Measurements from ENCODE around the gene NID1.
"Not testable (repeated sequence)": the region's sequence is repeated elsewhere in the genome, so short reads cannot be mapped to it uniquely, and the experiment has no call there.

The NID1 gene

DNA sequence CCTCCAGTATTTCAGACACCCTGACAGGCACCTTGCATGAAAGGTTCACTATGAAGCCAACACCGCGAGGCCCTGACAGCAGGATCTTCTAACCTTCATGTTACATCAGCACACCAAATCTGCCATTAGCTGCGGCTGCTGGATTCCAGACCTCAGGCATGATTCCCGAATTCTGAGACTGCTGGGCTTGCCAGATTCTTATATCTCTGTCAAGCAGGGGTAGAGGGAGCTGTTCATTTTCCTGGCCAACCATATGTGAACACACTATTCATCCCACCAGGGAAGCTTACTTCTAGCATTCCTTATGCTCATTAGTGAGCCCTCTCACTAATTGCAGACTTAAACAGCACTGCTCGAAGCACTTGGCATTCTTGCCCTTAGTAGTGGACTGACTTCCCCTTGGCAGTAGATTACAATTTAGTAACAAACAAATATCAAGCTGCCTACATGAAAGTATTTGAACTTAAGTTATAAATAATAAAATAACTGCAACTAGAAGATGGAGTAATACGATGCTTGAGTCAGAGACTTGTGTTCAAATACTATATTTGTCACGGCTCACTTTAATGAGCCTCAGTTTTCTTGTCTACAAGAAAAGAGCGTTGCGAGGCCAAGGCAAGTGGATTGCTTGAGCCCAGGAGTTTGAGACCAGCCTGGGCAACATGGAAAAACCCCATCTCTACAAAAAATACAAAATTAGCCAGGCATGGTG, 43.3 kb downstream of the NID1 start:
- DNase-seq: no peak

DNA sequence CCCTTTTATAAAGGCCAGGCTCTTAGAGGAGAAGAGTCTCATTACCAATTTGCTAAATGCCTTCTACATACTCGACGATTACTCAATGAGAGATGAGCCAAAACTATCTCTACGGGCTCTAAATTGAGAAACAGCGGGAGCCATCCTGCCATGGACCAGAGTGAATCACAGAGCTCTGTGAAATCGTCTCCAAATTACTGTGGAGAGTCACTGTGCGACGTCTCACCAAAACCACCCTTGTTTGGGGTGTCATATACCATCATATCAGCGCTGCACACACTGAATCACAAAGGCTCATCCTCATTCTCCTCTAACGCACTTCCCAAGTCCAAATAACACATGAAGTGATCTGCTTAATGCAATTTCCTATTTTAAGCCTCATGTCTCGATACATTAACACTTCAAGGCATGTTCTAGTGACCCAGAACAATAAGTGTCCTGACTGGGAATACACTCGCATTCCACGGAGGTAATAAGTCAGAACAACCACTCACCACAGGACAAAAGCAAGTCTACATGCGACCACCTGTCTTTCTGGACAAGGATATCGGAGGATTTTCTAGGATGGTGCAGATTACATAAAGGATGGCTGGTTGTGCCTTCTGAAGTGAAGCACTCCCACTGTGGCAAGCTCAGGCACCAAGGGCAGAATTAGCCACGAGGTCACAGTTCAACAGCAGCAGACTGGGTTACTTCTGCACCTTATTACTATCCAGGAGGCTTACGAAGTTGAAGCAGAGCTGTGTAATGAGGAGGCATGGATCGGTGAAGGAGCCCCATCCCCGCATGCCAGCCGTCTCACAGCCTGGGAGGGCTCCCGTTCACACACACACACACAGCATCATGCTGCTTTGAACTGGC, 44.3 kb downstream of the NID1 start:
- no peak for DNase-seq

DNA sequence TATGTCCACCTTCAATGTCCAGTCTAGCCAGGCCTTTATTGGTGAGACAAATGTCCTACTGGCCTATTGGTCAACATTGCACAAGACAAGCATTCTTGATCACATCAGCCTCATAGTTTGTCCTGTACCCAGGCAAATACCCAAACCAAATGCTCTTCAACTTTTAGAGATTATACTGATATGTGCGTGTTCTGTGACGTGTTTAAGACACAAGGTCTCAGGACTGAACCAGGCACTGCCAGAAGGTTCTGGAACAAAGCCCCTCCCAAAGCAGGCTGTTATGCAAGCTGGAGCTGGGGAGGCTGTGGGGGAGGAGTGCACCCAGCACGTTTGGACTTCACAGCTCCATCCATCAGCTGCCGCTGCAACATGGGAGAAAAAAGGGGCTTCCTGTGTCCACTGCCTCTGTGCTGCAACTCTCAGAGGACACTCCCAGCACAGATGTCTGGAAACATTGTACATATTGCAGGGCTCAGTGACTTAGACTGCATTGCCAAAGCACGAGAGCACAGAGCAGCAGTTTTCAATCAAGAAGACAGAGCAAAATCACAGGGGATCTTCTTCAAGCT, 45.9 kb downstream of the NID1 start:
- DNase-seq: no peak

DNA sequence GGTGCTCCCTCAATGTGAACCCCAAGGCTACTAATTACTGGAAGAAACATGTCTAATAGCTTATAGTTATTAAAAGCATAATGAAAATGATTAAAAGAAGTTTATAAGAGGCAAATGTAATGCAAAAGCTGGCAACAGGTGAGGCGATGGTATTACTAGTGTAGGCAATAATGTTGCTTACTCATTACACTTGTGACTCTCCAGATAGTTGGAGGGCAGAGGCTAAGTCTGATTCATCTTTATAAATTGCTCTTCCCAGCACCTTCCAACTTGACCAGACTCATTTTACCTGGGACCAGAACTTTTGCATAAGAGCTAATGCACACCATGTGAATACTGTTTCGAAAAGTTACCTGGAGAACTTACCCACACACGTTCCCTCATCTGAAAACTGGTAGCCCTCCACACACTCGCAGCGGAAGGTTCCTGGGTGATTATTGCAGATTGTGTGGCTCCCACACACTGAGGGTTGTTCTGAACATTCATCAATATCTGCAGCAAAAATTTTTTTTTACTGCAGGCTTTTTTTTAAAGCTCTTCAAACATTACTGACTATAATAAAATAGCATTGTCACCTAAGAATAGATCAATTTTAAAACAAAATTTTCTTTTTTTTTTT, 48.0 kb downstream of the NID1 start:
- no peak for DNase-seq

DNA sequence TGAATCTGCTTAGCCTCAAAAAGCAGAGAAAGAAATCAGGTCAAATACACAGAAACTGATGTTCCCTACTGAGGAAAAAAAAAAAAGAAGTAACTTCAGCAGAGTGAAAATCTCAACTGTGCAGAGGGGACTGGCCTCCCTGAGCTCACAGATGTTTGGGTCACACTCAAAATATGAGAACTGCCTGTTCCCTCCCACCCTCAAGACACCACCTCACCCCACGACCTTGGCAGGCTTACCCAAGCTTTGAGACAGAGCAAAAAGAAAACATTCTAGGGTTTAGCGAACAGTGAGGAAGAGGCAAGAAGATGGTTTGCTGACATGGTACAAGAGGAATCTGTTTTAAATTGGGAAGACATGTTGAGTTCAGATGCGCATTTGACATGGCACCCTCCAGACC, 48.8 kb downstream of the NID1 start:
- DNase-seq: no peak

DNA sequence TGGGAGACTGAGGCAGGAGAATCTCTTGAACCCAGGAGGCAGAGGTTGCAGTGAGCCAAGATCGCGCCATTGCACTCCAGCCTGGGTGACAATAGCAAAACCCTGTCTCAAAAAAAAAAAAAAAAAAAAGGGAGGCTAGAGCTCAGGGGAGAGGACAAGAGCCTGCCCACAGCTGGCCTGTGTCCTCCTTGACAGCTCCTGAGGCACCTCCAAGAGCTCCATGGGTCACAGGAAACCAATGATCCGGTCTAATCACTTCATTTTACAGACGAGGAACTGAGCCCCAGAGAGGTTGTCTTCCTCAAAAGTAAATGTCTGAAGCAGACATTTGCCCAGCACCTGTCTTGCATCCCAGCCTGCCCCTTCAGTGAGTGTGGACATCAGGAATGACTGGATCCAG, 49.4 kb downstream of the NID1 start:
- no peak for DNase-seq

DNA sequence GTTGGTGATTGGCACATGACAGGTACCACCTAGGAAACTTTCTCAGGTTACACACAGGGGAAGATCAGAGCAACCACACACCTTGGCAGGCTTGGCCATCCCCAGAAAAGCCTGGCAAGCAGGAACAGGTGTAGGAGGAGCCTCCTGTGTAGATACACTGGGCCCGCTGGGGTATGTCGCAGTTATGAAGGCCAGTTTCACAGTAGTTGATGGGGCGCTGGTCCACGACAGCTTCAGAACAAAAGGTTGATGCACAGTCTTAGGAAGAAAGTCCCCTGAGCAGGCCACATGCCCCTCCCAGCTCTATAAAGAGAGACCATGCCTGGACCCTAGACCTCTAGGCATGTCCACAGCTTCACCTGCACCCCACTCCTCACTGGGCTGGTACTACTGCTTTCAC, 51.6 kb downstream of the NID1 start:
- no peak for DNase-seq

DNA sequence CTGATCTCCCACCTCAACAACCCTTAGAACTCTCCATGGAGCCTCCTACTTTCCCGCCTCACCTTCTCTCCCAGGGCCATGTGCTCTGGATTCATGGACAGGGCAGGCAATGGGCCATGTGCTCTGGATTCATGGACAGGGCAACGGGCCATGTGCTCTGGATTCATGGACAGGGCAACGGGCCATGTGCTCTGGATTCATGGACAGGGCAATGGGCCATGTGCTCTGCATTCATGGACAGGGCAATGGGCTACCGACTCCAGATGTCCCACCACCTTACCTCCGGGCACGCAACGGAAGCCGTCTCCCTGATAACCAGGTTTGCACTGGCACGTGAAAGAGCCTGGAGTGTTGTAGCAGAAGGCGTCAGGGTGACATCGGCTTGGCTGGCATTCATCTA, 53.2 kb downstream of the NID1 start:
- DNase-seq: no peak

DNA sequence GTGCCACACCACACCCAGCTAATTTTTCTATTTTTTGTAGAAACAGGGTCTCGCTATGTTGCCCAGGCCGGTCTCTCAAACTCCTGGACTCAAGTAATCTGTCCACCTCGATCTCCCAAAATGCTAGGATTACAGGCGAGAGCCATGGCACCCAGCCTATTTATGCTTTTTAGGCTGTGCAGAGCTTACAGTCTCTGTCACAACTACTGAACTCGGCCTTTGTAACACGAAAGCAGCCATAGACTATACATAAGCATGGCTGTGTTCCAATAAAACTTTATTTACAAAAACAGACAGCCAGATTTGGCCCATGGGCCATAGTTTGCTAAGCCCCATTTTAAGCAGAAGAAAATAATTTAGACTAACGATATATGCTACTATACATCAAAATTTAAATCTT, 54.4 kb downstream of the NID1 start:
- no peak for DNase-seq

DNA sequence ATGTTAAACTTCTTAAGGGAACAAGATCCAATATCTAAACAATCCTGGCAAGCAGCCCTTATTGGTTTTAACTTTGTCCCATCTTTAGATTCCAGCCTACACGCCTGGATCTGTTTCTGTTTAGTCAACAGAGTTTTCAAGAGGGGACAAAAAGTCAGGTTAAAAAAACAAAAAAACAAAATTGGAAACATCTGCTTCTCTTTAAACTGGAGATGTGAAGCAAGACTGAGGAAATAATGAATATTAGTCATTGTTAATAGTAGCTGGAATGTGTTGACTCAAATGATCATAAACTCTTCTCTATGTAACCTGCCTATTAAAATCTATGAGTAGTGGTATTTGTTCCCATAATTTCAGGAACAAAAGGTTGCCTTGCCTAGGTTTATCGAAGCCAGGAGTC, 55.0 kb downstream of the NID1 start:
- no peak for DNase-seq

DNA sequence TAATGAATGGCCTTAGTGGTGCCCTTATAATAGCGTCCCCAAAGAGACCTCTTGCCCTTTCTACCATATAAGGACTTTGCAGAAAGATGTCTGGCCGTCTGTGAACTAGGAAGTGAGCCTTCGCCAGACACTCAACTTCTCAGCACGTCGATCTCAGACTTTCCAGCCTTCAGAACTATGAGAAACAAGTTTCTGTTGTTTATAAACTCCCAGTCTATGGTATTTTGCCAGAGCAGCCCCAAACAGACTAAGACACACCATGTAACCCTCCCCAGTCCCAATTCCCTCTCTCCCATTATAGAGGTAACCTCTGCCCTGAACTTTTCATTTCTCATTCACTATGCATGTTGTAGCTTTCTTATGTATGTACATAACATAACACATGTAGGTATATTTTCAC, 55.7 kb downstream of the NID1 start:
- DNase-seq: no peak

DNA sequence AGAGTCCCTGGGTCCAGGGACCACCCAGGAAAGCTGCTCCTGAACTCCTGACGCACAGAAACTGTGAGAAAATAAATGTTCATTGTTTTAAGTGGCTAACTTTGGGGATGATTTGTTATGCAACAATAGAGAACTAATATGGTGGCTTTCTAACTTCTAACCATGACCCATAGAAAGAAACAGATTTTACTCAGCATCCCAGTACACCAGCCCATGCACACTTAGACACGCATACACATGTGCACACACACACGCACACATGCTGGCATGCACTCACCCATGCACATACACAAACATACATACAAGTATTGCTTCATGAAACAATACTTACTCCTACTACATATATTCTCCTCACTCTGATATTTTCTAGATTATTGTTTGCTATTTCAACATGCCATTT, 57.1 kb downstream of the NID1 start:
- DNase-seq: no peak

DNA sequence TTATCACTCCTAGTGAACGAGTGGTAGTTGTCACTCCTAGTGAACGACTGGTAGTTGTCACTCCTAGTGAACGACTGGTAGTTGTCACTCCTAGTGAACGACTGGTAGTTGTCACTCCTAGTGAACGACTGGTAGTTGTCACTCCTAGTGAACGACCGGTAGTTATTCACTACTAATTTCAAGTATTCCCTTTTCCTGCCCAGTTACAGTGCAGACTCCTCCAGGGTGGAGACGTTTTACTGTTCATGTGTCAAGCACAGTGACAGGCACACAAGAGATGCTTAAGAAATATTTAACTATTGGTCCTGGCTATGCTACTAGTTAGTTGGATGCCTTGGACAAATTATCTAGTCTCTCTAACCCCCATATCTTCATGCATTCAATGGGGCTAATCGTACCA, 61.8 kb downstream of the NID1 start:
- not testable (repeated sequence) for DNase-seq

DNA sequence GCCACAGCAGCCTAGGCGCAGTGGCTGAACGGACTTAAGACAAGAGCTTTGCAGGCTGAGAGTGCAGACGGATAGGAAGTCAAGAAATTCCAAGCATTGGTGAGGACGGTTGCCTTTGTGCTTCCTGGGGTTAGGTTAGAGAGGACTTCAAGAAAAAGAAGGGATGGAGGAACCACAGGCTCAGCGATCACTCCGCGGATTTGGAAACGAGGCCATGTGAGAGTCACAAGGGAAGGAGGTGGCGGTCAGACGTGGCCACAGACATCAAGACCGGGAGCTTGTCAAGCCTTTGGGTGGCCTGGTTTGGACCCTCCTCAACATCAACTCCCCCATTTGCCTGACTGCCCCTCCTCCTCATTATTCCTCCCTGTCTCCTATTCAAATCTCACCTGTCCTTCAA, 62.3 kb downstream of the NID1 start:
- no peak for DNase-seq

DNA sequence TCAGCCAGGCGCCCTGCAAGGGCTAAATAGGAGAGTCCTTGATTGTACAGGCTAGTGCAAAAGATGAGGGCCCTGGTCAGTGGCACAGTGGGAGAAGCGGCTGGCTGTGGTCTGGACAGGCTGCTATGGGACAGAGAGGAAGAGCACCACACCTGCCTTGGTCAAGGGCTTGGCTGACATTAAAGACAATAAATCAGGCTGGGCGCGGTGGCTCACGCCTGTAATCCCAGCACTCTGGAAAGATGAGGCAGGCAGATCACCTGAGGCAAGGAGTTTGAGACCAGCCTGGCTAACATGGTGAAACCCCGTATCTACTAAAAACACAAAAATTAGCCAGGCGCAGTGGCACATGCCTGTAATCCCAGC, 62.9 kb downstream of the NID1 start:
- no peak for DNase-seq

DNA sequence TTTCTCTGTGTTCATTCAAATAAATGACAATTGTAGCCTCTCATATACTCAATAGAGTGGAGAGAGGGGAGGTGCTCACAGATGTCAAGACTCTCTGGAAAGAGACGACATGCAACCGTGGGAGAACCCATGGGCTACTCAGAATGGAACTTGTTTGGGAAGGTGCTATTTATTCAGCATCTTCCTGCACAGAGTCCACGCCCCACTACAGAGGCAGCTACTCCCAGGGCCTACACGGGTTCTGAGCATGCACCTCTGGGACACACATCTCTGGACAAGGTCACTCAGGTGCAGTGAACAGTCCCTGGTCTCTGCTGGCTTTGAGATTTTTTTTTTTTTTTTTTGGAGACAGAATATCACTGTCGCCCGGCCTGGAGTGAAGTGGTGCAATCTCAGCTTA, 64.1 kb downstream of the NID1 start:
- no peak for DNase-seq

DNA sequence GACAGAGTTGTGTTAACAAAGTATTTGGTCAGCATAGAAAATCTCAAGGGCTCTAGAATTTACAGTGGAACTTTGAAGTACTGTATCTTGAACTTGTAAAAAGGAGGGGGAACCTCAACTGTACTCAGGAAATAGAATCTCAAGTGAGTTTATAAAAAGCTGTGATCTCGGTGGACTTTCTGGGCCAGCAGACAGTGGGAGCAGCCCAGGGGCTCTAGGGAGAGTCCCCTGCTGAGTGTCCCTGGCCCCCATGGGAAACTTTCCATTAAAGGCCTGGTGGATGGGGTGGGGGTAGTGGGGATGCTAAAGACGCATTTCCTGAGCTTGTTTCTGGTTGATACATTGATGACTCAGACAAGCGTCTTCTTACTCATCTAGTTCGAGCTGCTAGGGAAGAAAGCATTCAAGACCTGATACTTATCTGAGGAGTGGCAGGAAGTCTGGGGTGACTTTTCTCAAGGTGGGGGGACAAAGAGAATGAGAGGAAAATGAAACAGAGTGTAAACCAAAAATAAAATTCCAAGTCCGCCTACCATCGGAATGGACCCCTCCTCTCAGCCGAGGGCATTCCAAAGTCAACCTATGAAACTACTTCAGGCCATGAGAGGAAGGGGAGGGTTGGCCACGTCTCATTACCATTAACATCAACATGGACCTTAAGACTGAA, 65.5 kb downstream of the NID1 start:
- DNase-seq: no peak

DNA sequence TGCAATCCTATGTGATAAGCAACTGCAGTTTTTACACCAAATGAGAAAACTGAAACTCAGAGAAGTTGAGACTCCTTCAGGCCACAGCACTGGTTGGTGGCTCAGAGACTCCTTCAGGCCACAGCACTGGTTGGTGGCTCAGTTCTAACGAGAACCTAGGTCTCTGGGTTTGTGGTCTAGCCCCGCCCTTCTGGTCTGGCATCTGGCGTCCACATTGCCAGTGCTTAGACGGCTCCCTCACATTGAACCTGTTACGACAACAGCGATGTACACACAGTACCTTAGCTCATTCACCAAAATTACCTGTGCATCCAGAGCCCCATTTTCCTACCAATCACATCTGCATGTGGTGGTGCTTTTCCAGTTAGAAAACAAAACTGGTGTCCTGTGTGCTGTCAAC, 66.1 kb downstream of the NID1 start:
- no peak for DNase-seq

DNA sequence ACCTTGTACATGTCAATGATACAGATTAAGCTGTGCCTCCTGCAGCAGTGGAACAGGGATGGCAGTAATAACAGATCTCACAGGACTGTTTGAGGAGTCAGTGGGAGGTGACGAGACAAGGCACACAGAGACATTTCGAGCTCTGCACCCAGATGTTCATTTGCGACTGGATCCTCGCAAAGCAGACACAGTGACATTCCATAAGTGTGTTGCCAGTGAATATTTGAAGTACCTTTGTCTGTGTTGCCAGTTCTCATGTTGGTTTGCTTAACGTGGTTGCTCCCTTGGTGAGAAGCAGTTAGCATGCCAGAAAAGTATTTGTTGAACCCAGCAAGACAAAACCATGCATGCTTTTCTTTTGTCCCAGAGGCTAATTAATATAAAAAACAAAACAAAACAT, 67.0 kb downstream of the NID1 start:
- DNase-seq: no peak

DNA sequence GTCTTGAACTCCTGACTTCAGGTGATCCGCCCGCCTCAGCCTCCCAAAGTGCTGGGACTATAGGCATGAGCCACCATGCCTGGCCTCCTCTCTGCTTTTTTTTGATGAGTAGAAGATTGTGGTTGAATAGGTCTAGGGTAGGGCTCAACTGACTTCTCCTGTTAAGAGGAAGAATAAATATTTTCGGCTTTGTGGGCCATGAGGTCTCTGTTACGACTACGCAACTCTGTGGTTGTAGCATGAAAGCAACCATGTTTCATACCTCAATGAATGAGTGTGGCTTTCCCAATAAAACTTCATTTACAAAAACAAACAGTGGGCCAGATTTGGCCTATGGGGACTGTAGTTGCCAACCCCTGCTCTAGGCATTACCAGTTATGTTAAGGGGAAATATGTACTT, 67.8 kb downstream of the NID1 start:
- DNase-seq: no peak

DNA sequence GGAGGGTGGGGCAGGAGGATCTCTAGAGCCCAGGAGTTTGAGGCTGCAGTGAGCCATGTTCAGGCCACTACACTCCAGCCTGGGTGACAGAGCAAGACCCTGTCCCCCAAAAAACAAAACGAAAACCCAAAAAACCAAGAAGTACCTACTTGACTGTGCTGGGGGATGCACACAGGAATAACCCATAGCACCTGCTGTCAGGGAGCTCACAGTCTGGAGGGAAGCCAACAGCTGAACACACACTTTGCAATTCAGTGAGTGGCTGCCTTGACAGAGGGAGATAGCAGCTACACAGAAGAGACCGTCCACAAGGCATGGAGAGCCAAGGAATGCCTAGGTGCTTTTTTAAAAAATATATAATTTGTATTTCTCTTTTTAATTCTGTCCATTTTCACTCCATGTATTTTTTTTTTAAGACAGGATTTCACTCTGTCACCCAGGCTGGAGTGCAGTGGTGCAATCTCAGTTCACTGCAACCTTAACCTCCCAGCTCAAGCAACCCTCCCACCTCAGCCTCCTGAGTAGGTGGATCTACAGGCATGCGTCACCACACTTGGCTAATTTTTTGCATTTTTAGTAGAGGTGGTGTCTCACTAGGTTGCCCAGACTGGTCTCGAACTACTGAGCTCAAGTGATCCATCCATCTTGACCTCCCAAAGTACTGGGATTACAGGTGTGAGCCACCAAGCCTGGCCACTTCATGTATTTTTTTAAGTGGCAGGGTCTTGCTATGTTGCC, 68.7 kb downstream of the NID1 start:
- no peak for DNase-seq

DNA sequence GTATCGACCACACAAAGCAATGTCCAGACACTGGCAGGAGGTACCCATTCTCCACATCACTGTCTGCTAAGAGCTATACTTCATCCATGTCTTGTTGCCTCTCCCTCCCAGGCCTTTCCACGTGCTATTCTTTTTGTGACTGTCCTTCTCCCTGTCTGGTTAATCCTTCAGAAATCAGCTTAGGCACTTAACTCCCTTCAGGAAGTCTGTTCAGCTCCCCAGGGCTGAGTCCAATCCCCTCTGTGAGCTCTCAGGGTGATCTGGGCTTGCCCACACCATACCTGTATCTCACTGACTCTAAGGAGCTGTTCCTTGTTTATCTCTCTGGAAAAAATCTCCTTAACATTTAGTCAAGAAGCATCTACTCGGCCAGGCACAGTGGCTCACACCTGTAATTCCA, 69.4 kb downstream of the NID1 start:
- no peak for DNase-seq

DNA sequence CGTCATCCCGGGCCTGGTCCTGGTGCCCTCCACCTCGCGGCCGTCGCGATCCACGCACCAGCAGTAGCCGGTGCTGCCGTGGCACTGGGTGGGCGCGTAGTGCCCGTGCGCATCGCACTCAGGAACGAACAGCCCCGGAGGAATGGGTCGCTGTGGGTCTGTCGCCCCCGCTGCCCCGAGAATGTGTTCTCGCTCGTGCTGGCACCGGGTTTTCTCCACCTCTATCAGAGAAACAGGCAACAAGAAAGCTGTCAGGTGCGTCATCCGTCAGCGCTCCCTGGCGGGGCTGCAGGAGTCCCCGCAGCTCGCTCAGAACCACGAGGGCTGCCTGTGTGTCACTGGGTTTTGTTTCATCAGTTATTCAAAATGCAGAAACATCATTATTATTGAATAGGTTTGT, 71.2 kb downstream of the NID1 start:
- DNase-seq: no peak

All from GF-D8 (cell line).